HG03025 (cell line): ENCODE results near the gene ANO7.

Experiments
- ATAC-seq: cut with Tn5 transposase; IDR thresholded peaks from one replicate; pipeline ENCODE4 v1.9.1; 2021; ENCODE audit warnings: mild to moderate bottlenecking, moderate library complexity; ENCODE audit not compliant: unreplicated experiment, low FRiP score

ANO7 gene

DNA sequence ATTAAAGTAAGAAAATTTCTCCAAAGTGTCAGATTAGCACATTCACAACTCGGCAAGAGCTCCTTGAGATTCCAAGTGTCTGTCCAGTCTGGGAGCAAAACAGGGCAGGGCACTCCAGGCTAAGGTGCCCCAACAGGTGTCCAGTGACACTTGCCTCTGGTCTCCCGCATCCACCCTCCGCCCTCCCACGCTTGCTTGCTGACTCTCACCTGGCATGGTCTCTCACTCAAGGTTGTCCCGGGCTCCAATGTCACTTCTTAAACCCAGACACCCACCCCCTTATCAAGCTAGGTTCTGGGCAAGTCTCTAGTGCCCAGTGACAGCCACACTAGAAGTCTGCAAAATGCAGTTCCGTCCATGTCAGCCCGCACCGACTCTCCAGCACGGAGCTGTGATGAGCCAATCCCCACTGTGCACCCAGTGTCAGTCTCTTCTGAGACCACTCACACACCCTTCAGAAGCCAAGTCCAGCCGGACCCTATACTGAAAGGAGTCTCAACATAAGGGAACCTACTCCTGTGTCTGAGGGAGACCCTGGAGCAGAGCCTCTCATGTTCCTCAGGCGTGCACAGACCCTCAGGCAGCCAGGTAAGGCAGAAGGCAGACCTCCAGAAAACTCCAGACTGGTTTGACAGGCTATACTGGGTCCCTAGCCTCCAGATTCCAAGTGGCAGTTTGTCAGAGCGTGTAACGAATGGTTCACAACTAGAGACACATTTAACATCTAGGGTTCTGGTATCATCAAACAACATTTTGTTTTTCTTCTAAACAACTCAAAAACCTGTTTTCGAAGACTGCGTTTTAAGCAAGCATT lies 81.4 kb downstream of the ANO7 start:
- ATAC-seq, result no peak

DNA sequence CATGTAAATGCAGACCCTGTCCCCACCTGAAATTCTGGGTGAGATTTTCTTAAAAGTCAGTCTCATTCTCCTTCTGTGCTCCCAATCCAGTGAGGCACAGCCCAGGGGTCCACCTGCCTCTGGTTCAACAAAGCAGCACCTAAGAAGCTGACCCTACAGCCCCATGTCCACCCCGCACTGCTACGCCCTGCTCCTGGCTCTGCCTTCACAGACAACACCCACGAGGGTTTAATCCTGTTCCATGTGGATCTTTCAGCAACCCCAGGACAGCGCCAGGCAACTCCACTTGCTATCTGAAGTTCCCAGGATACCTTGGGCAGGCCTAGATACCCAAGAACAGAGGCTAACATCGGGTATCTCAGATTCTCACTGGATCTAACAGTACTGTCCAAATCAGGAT lies 82.1 kb downstream of the ANO7 start:
- ATAC-seq, result no peak

DNA sequence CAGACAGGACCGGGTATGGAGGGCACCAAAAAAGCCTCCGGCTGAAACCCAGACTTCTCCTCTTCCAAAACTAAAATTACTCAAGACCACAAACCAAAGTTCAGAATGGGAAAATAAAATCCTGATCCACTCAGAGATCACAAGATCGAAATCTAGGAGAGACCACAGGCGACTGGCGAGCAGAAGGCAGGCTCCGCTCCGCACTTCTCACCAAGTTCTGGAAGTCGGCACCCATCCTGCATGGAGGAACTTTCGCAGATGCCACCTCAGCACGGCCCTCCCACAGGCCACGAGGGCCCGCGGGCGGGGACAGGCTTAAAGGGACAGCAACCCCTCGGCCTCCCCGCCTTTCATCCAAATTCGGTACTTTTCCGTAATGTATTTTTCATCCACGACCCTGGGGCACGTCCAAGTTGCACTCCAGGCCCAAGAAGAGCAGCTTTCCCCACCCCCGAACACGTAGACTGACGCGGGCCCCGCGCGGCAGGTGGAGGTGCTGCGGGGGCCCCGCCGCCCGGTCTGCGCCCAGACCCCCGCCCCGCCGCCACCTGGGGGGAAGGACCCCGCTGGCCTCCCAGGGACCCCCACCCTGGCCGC lies 83.3 kb downstream of the ANO7 start:
- peak; percentile 34 for ATAC-seq

DNA sequence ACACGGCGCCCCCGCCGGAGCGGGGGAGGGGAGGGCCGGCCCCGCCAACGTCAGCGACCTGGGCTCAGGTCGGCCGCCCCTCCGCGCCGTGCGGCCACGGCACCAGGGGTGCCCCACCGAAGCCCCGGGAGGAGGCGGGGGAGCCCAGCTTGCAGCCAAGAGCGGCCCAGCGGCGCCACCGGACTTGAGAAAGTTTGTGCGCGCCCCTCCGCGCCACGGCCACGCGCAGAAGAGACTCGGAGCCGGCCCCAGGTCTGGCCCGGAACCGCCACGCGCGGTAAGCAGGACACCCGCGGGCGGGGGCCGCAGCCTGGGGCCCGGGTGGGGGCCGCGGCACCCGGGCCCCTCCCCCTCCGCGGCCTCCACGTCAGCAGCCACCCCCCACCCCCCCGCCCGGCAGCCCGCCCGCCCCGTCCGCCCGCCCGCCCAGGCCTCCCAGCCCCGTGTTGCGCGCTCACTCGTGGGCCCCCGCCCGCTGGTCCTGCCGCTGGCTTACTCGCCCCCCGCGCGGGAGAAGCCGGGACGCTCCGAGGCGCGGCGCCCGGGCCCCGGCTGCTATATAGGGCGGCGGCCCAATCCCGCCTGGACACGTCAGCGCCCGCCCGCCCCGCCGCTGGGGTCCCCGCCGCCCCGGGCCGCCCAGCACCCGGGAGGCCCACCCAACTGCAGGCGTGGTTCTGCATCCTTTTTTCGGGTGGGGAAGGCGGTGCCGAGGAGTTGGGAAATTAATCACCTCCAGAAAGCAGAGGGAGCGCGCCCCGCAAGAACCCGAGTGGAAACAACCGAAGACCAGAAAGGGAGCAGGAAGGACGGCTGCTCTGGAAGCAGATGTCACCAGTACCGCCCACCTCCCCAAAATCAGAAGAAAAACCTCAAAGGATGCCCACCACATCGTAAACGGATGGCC lies 84.1 kb downstream of the ANO7 start:
- ATAC-seq, result peak; percentile 54

DNA sequence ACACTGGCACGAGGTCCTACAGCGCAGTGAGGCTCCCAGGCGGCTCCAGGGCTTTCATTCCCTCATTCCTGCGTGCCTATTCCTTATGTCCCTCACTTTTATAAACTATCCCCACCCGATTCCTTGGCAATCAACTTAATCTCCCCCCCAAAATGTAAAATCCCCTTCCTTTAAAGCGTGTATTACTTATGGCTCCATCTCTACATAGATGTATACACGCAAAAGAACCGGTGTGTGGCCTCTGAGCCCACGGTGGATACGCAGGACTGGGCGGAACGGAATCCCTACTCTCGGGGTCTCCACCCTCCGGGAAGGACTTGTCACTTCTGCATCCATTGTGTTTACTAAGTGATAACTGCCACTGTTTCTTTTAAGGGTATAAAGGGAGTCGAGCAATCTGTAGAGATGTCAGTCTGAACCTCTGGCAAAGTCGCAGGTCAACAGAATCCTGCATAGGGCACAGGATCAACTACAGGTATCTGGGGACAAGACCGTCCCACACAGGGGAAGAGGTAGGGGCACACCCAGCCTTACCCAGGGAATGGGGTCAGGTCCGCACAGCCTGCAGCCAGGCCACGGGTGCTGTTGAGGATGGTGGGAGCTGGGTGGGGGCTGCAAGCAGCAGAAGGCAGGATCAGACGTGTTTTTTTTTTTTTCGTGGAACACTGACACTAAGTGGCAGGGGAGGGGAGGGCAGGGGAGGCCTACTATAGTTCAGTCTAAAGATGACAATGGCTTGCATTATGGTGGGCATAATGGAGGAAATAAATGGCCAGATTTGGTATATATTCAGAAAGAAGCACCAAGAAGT lies 84.9 kb downstream of the ANO7 start:
- no peak for ATAC-seq

DNA sequence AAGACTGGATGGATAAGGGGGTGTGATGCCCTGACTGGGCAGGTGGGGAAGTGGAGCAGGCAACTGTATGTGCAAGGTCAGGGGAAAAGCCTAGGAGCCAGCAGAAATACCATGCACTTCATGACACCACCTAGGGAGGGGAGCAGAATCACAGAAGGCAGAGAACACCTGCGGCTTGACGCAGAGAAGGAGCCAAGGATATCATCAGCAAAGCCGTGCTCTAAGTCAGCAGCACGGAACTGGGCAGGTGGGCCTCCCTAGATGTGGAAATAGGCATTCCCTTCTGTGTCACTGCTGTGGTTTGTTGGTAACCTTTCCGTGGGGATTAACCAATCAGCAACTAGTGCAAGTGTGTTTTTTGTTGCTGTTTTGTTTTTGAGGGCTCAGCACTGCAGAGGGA lies 85.7 kb downstream of the ANO7 start:
- no peak for ATAC-seq
